Body of pancreas (tissue), 4 donors: ENCODE measurements around the gene MTMR12. TPM values are rescaled to one million over a fixed set of nuclear protein-coding genes. Genes with fewer than 3 reads are reported as not detected.
A peak's percentile ranks its signal among the peaks of the same experiment; 100 is the strongest.

Experiments
- ATAC-seq: fragments of 150-250 bp; one replicate; pipeline ENCODE4 v1.9.1; 2016
- DNase-seq, 4 donors: peaks; one replicate each; pipeline ENCODE4 v3.0.0-alpha.2; 2019
- H3K27ac ChIP-seq, 4 donors: fragments of 200-600 bp; sonication (generic); 1 replicate in 3 of 4; 2 replicates in 1 of 4; pipeline versions ENCODE4 v1.5.1 to v1.6.1; 2016 to 2019; ENCODE audit warnings: mild to moderate bottlenecking in 1 of 4, mixed read lengths in 1 of 4, moderate library complexity in 1 of 4
- H3K27me3 ChIP-seq, 2 donors: fragments of 200-600 bp; sonication (generic); one replicate each; pipeline ENCODE4 v1.6.0; 2016; ENCODE audit warnings: mild to moderate bottlenecking in 1 of 2
- H3K36me3 ChIP-seq, 2 donors: fragments of 200-600 bp; sonication (generic); replicated peaks in 1 of 2; 2 replicates each; pipeline ENCODE4 v1.5.1; 2016; ENCODE audit warnings: low read depth in 2 of 2; ENCODE audit not compliant: insufficient read depth in 1 of 2
- H3K4me1 ChIP-seq: fragments of 200-600 bp; sonication (generic); one replicate; pipeline ENCODE4 v1.6.0; 2016
- H3K4me3 ChIP-seq, 2 donors: fragments of 200-600 bp; sonication (generic); 1 replicate in 1 of 2; 2 replicates in 1 of 2; pipeline ENCODE4 v1.5.1; 2016 to 2019
- H3K9me3 ChIP-seq, 3 donors: fragments of 200-600 bp; sonication (generic); 1 replicate in 2 of 3; 2 replicates in 1 of 3; pipeline ENCODE4 v1.5.1; 2016
- POLR2A ChIP-seq, 3 donors: fragments of 450-650 bp; IDR thresholded peaks; one replicate each; pipeline ENCODE4 v1.6.1; 2016; ENCODE audit warnings: antibody characterized with exemption in 3 of 3, mild to moderate bottlenecking in 2 of 3
- WGBS, 2 donors: methylation state at CpG; one replicate each; pipeline ENCODE4 v1.1.5; 2017; 5-methylcytosine and 5-hydroxymethylcytosine counted together
- intact Hi-C: fragments of 100-400 bp; cut with DNase I; formaldehyde crosslinking; loops from one replicate; pipeline ENCODE4 v1.15.1; 2023
- total RNA-seq, 2 donors: library from RNA; depleted of rRNA; stranded (reverse); fragments of >200 nt; gene quantifications; one replicate each; pipeline ENCODE4 v1.1.0, GENCODE V29; 2016
- TF ChIP-seq, protein P1 (sequence below), 7 experiments: fragments of 450-650 bp in 4 of 7; fragments of 200-600 bp in 3 of 7; sonication (generic) in 3 of 7; IDR thresholded peaks; one replicate each; pipeline ENCODE4 v1.5.1; 2016 to 2019; ENCODE audit warnings: antibody characterized with exemption in 7 of 7

MTMR12 gene
- total RNA-seq, 2 donors from 2014 or later, result 31.1 to 65.6 TPM

- WGBS, 2 donors, result 91 to 96% methylated on average over 5 of the region's 5 CpGs
- Histone ChIP-seq H3K4me1 (peaks cover 17% of the 10 kb centered on the region), H3K4me3 (no peak overlapping the region), H3K9me3 (no peaks in the 10 kb centered on the region), H3K27me3 (no peaks in the 10 kb centered on the region), H3K27ac (no peak overlapping the region), H3K36me3 (peaks cover 0 to 33% of the 10 kb centered on the region in 2 donors)
- intact Hi-C loops, result no loop called here
- TF ChIP-seq POLR2A (IDR thresholded peaks at IDR 0.05), result no peak
- TF ChIP-seq, protein P1, sequence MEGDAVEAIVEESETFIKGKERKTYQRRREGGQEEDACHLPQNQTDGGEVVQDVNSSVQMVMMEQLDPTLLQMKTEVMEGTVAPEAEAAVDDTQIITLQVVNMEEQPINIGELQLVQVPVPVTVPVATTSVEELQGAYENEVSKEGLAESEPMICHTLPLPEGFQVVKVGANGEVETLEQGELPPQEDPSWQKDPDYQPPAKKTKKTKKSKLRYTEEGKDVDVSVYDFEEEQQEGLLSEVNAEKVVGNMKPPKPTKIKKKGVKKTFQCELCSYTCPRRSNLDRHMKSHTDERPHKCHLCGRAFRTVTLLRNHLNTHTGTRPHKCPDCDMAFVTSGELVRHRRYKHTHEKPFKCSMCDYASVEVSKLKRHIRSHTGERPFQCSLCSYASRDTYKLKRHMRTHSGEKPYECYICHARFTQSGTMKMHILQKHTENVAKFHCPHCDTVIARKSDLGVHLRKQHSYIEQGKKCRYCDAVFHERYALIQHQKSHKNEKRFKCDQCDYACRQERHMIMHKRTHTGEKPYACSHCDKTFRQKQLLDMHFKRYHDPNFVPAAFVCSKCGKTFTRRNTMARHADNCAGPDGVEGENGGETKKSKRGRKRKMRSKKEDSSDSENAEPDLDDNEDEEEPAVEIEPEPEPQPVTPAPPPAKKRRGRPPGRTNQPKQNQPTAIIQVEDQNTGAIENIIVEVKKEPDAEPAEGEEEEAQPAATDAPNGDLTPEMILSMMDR (IDR thresholded peaks at IDR 0.05), result no peak
- ATAC-seq, result no peak
- DNase-seq, result no peak
These were observed 73.4 kb downstream of the MTMR12 start for GRCh38 chr5:32239385-32239784.

DNA sequence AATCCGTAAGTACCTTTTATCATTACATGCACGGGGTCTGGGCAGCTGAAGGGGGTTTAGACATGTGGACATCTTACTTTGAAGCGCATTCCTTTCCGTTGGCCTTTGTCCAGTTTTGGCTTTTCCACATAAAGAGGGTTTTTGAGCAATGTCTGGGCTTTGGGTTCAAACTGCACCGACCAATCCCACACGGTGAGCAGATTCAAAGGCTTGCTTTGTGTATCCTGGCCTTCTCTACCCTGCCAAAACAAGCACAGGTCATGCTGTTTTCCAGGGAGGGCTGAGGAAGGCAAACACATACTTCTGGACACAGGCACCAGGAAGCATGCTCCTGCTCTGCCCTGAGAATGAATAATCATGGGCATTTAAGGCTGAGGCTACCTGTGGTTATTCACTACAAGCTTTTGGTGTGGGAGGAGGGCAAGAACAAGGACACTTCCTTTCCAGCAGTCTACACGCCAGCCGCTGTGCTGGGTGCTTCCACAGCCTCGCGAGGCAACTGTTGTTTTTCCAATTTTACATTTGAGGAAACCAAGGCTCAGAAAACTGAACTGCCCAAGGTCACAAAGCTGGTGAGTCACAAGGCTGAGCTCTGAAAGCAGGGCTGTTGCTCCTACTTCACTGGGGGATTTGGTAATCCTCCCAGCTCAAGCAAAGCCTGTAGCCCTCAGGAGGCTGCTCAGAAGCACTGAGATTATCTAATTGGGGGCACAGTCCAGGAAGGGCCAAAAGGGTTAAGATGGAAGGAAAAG is 78.9 kb downstream of the MTMR12 start:
- WGBS, 2 donors, result 10 to 14% methylated on average over 8 to 10 of the region's 10 CpGs
- peak in 2 of 3 donors; percentile 59 to 60 for TF ChIP-seq POLR2A (IDR thresholded peaks at IDR 0.05)
- TF ChIP-seq, protein P1 (IDR thresholded peaks at IDR 0.05), result no peak
- Histone ChIP-seq H3K36me3 (peaks cover 0 to 13% of the 10 kb centered on the region in 2 donors), H3K4me1 (peaks cover 45% of the 10 kb centered on the region), H3K4me3 (no peak overlapping the region), H3K27me3 (no peaks in the 10 kb centered on the region), H3K27ac (peak overlapping the region; percentile 84 to 88 (median 86)), H3K9me3 (no peaks in the 10 kb centered on the region)
- intact Hi-C loops, result loop anchor here (5.0 kb wide), 1 partner anchor 88 kb away; no protein-coding TSS in a partner anchor
- DNase-seq, result peak; percentile 68 to 89 (median 78)
- ATAC-seq, result peak; percentile 90

- 4 to 12% methylated on average over 2 to 3 of the region's 3 CpGs for WGBS, 2 donors
- H3K36me3 ChIP-seq, result peaks cover 0 to 10% of the 10 kb centered on the region in 2 donors
- H3K4me1 ChIP-seq, result peaks cover 45% of the 10 kb centered on the region
These were observed 79.5 kb downstream of the MTMR12 start for GRCh38 chr5:32233220-32233695.

DNA sequence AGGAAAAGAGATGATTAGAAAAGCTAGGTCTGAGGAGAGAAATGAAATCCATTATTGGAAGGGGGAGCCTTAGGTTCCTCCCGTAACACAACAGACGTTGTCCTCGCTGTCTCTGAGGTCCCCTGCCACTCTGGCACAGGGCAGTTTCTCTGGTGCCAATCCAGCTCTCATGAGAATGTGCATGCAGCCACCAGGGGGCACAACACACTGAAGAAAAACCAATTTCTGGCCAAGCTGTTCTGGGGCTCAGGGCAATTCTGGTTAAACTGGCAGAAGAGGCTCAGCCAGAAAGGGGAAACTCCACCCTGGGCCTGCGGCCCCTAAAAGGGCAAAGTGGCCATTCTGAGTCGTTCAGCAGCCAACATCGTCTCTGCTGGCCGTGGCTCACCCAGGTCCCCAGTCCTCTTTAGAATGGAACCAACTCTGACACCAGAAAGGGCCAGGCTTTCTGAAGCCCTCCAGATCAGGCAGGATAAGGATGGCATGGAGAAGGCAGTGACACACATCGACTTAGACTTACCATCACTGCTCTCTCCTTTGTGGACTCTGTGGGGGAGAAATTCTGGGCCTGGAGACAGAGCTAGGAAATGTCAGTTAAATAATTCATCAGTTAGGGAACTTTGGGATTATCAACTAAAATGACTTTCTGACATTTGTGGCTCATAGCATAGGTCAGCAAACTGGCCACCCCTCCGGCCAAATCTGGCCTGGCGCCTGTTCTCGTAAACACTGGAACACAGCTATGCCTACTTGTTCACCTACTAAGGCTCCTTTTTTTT is 80.1 kb downstream of the MTMR12 start:
- peaks cover 45% of the 10 kb centered on the region for H3K4me1 ChIP-seq
- WGBS, 2 donors, result 14 to 23% methylated on average over 7 to 11 of the region's 11 CpGs
- DNase-seq (peak; percentile 86 to 89 (median 87)), ATAC-seq (peak; percentile 75)
- no peaks in the 10 kb centered on the region for H3K27me3 ChIP-seq
- H3K9me3 ChIP-seq, result no peaks in the 10 kb centered on the region
- H3K4me3 ChIP-seq, result no peak overlapping the region
- H3K36me3 ChIP-seq, result peaks cover 0 to 10% of the 10 kb centered on the region in 2 donors
- TF ChIP-seq, protein P1 (IDR thresholded peaks at IDR 0.05), result peak; percentile 67 to 92 (median 86)
- no peak for TF ChIP-seq POLR2A (IDR thresholded peaks at IDR 0.05)
- intact Hi-C loops, result loop anchor here (5.0 kb wide), 1 partner anchor 90 kb away; no protein-coding TSS in a partner anchor
- H3K27ac ChIP-seq, result peak overlapping the region; percentile 84 to 88 (median 86)

More at GRCh38 chr5:32233220-32233695, 79.5 kb downstream of the MTMR12 start:
- peak; percentile 45 for ATAC-seq
- H3K27me3 ChIP-seq, result no peaks in the 10 kb centered on the region
- H3K4me3 ChIP-seq, result no peak overlapping the region
- no peak for TF ChIP-seq POLR2A (IDR thresholded peaks at IDR 0.05)
- TF ChIP-seq, protein P1 (IDR thresholded peaks at IDR 0.05), result no peak
- H3K9me3 ChIP-seq, result no peaks in the 10 kb centered on the region
- H3K27ac ChIP-seq, result peak overlapping the region; percentile 84 to 88 (median 86)
- intact Hi-C loops, result loop anchor here (5.0 kb wide), 1 partner anchor 89 kb away; no protein-coding TSS in a partner anchor
- DNase-seq, result peak; percentile 49 to 69 (median 60)
